ENCODE measurements around the gene FBP1. TPM values are rescaled to one million over a fixed set of nuclear protein-coding genes. Genes with fewer than 3 reads are reported as not detected.
A peak's percentile ranks its signal among the peaks of the same experiment; 100 is the strongest.

Gene FBP1
- total RNA-seq (2013): 44.9 TPM
- 10 to 100 TPM; 82.2 to 95.5 (median 84.4) TPM for polyA plus RNA-seq
- polyA minus RNA-seq: 24.0 and 45.2 TPM in 2 replicates
- total RNA-seq: 4.6 to 64.2 (median 39.4) reads per million in 11 experiments

GRCh38 chr9:94639061-94639998 is at the start of gene FBP1:
Gene FBP1 (minus strand): TSS chr9:94639518. CDS start chr9:94639310, 208 bp downstream.
- H3K4me3 ChIP-seq (replicated peaks in 1 of 3; ENCODE audit: low read depth in 2 of 3, low read length in 3 of 3): peak within 1 kb of the TSS; percentile 75 to 78 (median 77)
- no peaks in the 10 kb centered on the region for H3K9me3 Mint-ChIP-seq
- H3K9me3 ChIP-seq (replicated peaks in 1 of 2; ENCODE audit: control insufficient read depth in 1 of 2, insufficient read depth in 1 of 2, low read length in 2 of 2): no peaks in the 10 kb centered on the region
- H3K27me3 ChIP-seq (ENCODE audit: control insufficient read depth in 2 of 2, insufficient read depth in 2 of 2, low read length in 2 of 2): no peaks in the 10 kb centered on the region
- peak within 1 kb of the TSS; percentile 70 for H2AFZ ChIP-seq (ENCODE audit: insufficient read depth, low read depth, low read length, poor library complexity, severe bottlenecking)
- H3K4me2 ChIP-seq (replicated peaks; ENCODE audit: extremely low read depth, low read length, poor library complexity, severe bottlenecking): peak within 1 kb of the TSS; percentile 69
- H3K4me1 Mint-ChIP-seq: peaks cover 69% of the 10 kb centered on the region
- H3K27ac Mint-ChIP-seq: peak within 1 kb of the TSS; percentile 97 to 99 (median 98)
- TF ChIP-seq CTCF (IDR thresholded peaks at IDR 0.05): no peak
- peaks cover 0 to 8% (median 2%) of the 10 kb centered on the region in 3 donors for H3K27me3 Mint-ChIP-seq (ENCODE audit: low read depth in 3 of 3)
- DNase-seq: peak; percentile 87 to 91 (median 88)
- peak within 1 kb of the TSS; percentile 99 for H3K4me3 Mint-ChIP-seq
- peak within 1 kb of the TSS; percentile 90 for H3K27ac ChIP-seq (ENCODE audit: low read depth in 1 of 2, low read length in 2 of 2)
- H4K20me1 ChIP-seq (ENCODE audit: insufficient read depth, low read length): no peaks in the 10 kb centered on the region
- H3K9ac ChIP-seq (ENCODE audit: insufficient read depth, low read length, poor library complexity, severe bottlenecking): peak within 1 kb of the TSS; percentile 85
- H3K36me3 Mint-ChIP-seq: peaks cover 17 to 22% of the 10 kb centered on the region in 2 donors
- intact Hi-C loops (cut with micrococcal nuclease): loop anchor here in 1 of 2 donors (2.0 kb wide), 1 partner anchor 15 kb away; no protein-coding TSS in a partner anchor
- H3K79me2 ChIP-seq (ENCODE audit: insufficient read depth, low read length): peaks cover 35% of the 10 kb centered on the region
- peaks cover 55 to 68% of the 10 kb centered on the region in 2 donors for H3K4me1 ChIP-seq (ENCODE audit: control insufficient read depth in 1 of 2, insufficient read depth in 2 of 2, low read length in 2 of 2)
- H3K36me3 ChIP-seq (replicated peaks in 1 of 2; ENCODE audit: control insufficient read depth in 1 of 2, insufficient read depth in 2 of 2, low read length in 2 of 2): peaks cover 0 to 9% of the 10 kb centered on the region in 2 donors
- WGBS (ENCODE audit: insufficient coverage): 3% methylated on average over 73 of the region's 79 CpGs

- no peak overlapping the region for H3K27ac ChIP-seq (ENCODE audit: low read depth in 1 of 2, low read length in 2 of 2)
- H2AFZ ChIP-seq (ENCODE audit: insufficient read depth, low read depth, low read length, poor library complexity, severe bottlenecking): no peak overlapping the region
- H3K27ac Mint-ChIP-seq: peak overlapping the region in 1 of 7 donors; percentile 8
- H3K9me3 Mint-ChIP-seq: no peaks in the 10 kb centered on the region
- no peaks in the 10 kb centered on the region for H3K4me1 Mint-ChIP-seq
- no peak overlapping the region for H3K9ac ChIP-seq (ENCODE audit: insufficient read depth, low read length, poor library complexity, severe bottlenecking)
- DNase-seq: no peak
- no peak overlapping the region for H3K4me2 ChIP-seq (replicated peaks; ENCODE audit: extremely low read depth, low read length, poor library complexity, severe bottlenecking)
- no peak overlapping the region for H3K4me3 Mint-ChIP-seq
- no peaks in the 10 kb centered on the region for H3K4me1 ChIP-seq (ENCODE audit: control insufficient read depth in 1 of 2, insufficient read depth in 2 of 2, low read length in 2 of 2)
- peaks cover 4 to 13% (median 5%) of the 10 kb centered on the region in 3 donors for H3K27me3 Mint-ChIP-seq (ENCODE audit: low read depth in 3 of 3)
- H3K36me3 Mint-ChIP-seq: no peaks in the 10 kb centered on the region
- H3K9me3 ChIP-seq (replicated peaks in 1 of 2; ENCODE audit: control insufficient read depth in 1 of 2, insufficient read depth in 1 of 2, low read length in 2 of 2): no peaks in the 10 kb centered on the region
- no peaks in the 10 kb centered on the region for H4K20me1 ChIP-seq (ENCODE audit: insufficient read depth, low read length)
- H3K27me3 ChIP-seq (ENCODE audit: control insufficient read depth in 2 of 2, insufficient read depth in 2 of 2, low read length in 2 of 2): no peaks in the 10 kb centered on the region
- H3K36me3 ChIP-seq (replicated peaks in 1 of 2; ENCODE audit: control insufficient read depth in 1 of 2, insufficient read depth in 2 of 2, low read length in 2 of 2): no peaks in the 10 kb centered on the region
- intact Hi-C loops (cut with micrococcal nuclease): loop anchor here in 1 of 2 donors (10.0 kb wide), 1 partner anchor 1527 kb away; no protein-coding TSS in a partner anchor
- TF ChIP-seq CTCF (IDR thresholded peaks at IDR 0.05): no peak
- H3K79me2 ChIP-seq (ENCODE audit: insufficient read depth, low read length): no peaks in the 10 kb centered on the region
- WGBS (ENCODE audit: insufficient coverage): 83% methylated on average over 1 of the region's 2 CpGs
- no peak overlapping the region for H3K4me3 ChIP-seq (replicated peaks in 1 of 3; ENCODE audit: low read depth in 2 of 3, low read length in 3 of 3)
These were observed 48.1 kb upstream of the FBP1 start for GRCh38 chr9:94687451-94687850.
